K562 (cell line): ENCODE results near the gene RNPEP. TPM values are rescaled to one million over a fixed set of nuclear protein-coding genes. Genes with fewer than 3 reads are reported as not detected.
A peak's percentile ranks its signal among the peaks of the same experiment; 100 is the strongest.

Experiments
- CTBP1 ChIP-seq: fragments of 450-650 bp; IDR thresholded peaks from 2 replicates; pipeline ENCODE4 v1.6.1; 2016; ENCODE audit warnings: borderline replicate concordance
- ETV6 ChIP-seq, 3 experiments: fragments of 150-350 bp in 1 of 3; sonication (generic) in 1 of 3; formaldehyde crosslinking in 1 of 3; IDR thresholded peaks; 2 replicates each; pipeline versions ENCODE4 v1.6.1 to v1.8.0; 2014 to 2022; ENCODE audit warnings: borderline replicate concordance in 2 of 3, low read depth in 2 of 3, antibody characterized with exemption in 1 of 3, low read length in 1 of 3, mild to moderate bottlenecking in 1 of 3, missing genetic modification reagents in 1 of 3
- FOXP4 ChIP-seq: sonication (generic); formaldehyde crosslinking; IDR thresholded peaks from 2 replicates; pipeline ENCODE4 v1.8.0; 2022; ENCODE audit warnings: mild to moderate bottlenecking, missing genetic modification reagents, borderline replicate concordance
- GTF2E2 ChIP-seq: fragments of 200-800 bp; sonication (Bioruptor generic); IDR thresholded peaks from 2 replicates; pipeline ENCODE4 v1.6.1; 2016; ENCODE audit warnings: missing genetic modification characterization, missing compliant biosample characterization
- HIVEP1 ChIP-seq: fragments of 250-450 bp; sonication (Bioruptor Pico); IDR thresholded peaks from 2 replicates; pipeline ENCODE4 v1.4.0; 2020; ENCODE audit warnings: mild to moderate bottlenecking
- HMGN3 ChIP-seq: IDR thresholded peaks from 2 replicates; pipeline ENCODE4 v1.6.1; 2011; ENCODE audit warnings: borderline replicate concordance, low read depth, mild to moderate bottlenecking, mixed read lengths, low read length; ENCODE audit not compliant: insufficient read length; ENCODE audit errors: extremely low read depth
- MBD2 ChIP-seq: sonication (generic); IDR thresholded peaks from 2 replicates; pipeline ENCODE4 v1.6.1; 2016; ENCODE audit warnings: low read depth, borderline replicate concordance
- NUFIP1 ChIP-seq: fragments of 450-650 bp; IDR thresholded peaks from 2 replicates; pipeline ENCODE4 v1.6.1; 2018; ENCODE audit not compliant: partially characterized antibody
- OTX1 ChIP-seq: fragments of 450-650 bp; formaldehyde crosslinking; IDR thresholded peaks from 2 replicates; pipeline ENCODE4 v1.4.0; 2022; ENCODE audit warnings: mild to moderate bottlenecking
- SMARCA5 ChIP-seq: fragments of 450-650 bp; IDR thresholded peaks from 2 replicates; pipeline ENCODE4 v1.6.1; 2016
- SMARCB1 ChIP-seq: IDR thresholded peaks from 2 replicates; pipeline ENCODE4 v1.6.1; 2011; ENCODE audit warnings: improper control_type of control experiment, low read depth; ENCODE audit not compliant: insufficient read length
- TOE1 ChIP-seq, 2 experiments: fragments of 450-650 bp in 1 of 2; sonication (generic) in 1 of 2; formaldehyde crosslinking in 1 of 2; IDR thresholded peaks; 2 replicates each; pipeline versions ENCODE4 v1.7.1 to v1.8.0; 2016 to 2022; ENCODE audit warnings: borderline replicate concordance in 2 of 2, mild to moderate bottlenecking in 2 of 2, antibody characterized with exemption in 1 of 2, inconsistent platforms in 1 of 2, low read depth in 1 of 2, missing genetic modification reagents in 1 of 2, moderate library complexity in 1 of 2
- UBTF ChIP-seq, 2 experiments: IDR thresholded peaks; 2 replicates each; pipeline ENCODE4 v1.6.1; 2012; ENCODE audit warnings: improper control_type of control experiment in 2 of 2, low read depth in 2 of 2, low read length in 2 of 2, borderline replicate concordance in 1 of 2
- ZNF165 ChIP-seq: fragments of 250-450 bp; sonication (Bioruptor Pico); IDR thresholded peaks from 2 replicates; pipeline ENCODE4 v1.4.0; 2020; ENCODE audit warnings: borderline replicate concordance
- ZNF41 ChIP-seq: fragments of 250-450 bp; sonication (Bioruptor Pico); conservative IDR thresholded peaks from 2 replicates; pipeline ENCODE4 v1.4.0; 2020; ENCODE audit warnings: mild to moderate bottlenecking
- ZNF431 ChIP-seq: sonication (generic); formaldehyde crosslinking; IDR thresholded peaks from 2 replicates; pipeline ENCODE4 v1.8.0; 2022; ENCODE audit warnings: mild to moderate bottlenecking, missing genetic modification reagents
- polyA plus RNA-seq, 8 experiments: library from polyadenylated mRNA; depleted of rRNA in 4 of 8; stranded (reverse) in 5 of 8; unstranded in 3 of 8; fragments of >200 nt; fragmentation: Nextera tagmentation in 2 of 8; fragmentation: Illumina TruSeq in 1 of 8; extraction: Ambion mirVana in 2 of 8; extraction: Trizol in 1 of 8; gene quantifications; 2 replicates each; pipeline versions ENCODE4 v1.2.1 to v1.2.3, GENCODE V29; 2011 to 2014; ENCODE audit warnings: inconsistent platforms in 1 of 8, missing spikeins in 1 of 8
- total RNA-seq, 7 experiments: library from RNA; depleted of rRNA in 6 of 7; stranded (reverse); fragments of >200 nt in 6 of 7; fragmentation: Illumina TruSeq in 2 of 7; extraction: Trizol in 2 of 7; gene quantifications; 2 replicates each; pipeline versions ENCODE4 v1.2.1 to v1.2.3, GENCODE V29; 2011 to 2021; ENCODE audit warnings: low replicate concordance in 1 of 7
- TF ChIP-seq, protein P1 (sequence below): sonication (generic); formaldehyde crosslinking; IDR thresholded peaks from 2 replicates; pipeline ENCODE4 v1.8.1; 2023; ENCODE audit warnings: mild to moderate bottlenecking, missing genetic modification reagents
- TF ChIP-seq, protein P2 (sequence below): sonication (generic); formaldehyde crosslinking; IDR thresholded peaks from 2 replicates; pipeline ENCODE4 v1.9.0; 2022; ENCODE audit warnings: mild to moderate bottlenecking, missing genetic modification reagents

RNPEP gene
- total and polyA plus RNA-seq, 9 of the 15 experiments (the other 6 are each of a cell fraction or from before 2014, with no cell fraction given) = 27.5 to 131 (median 63.4) TPM

- TF ChIP-seq FOXP4 (CRISPR knock-in tag) (peak; percentile 78), CTBP1 (peak; percentile 95), NUFIP1 (peak; percentile 11), ETV6 (IDR thresholded peaks at IDR 0.05; ENCODE audit: borderline replicate concordance in 1 of 2, low read depth in 2 of 2, low read length in 1 of 2) (peak; percentile 74 to 89; a peak in 3 of 4 replicates), ETV6 (CRISPR knock-in tag; IDR thresholded peaks at IDR 0.05; ENCODE audit: borderline replicate concordance) (peak; percentile 67; the same call in 1 of the 2 replicates), OTX1 (CRISPR knock-in tag) (0 out of 2 replicates have a peak, but pooled peaks have one; percentile 70), SMARCA5 (peak; percentile 70; the same call in 1 of the 2 replicates), GTF2E2 (tag) (peak; percentile 80; the same call in 1 of the 2 replicates), HIVEP1 (0 out of 2 replicates have a peak, but pooled peaks have one; percentile 61), HMGN3 (peak; percentile 93), ZNF431 (CRISPR knock-in tag) (peak; percentile 90), MBD2 (peak; percentile 72; the same call in 1 of the 2 replicates), ZNF165 (peak; percentile 63; the same call in 1 of the 2 replicates), TOE1 (IDR thresholded peaks at IDR 0.05; ENCODE audit: borderline replicate concordance) (0 out of 2 replicates have a peak, but pooled peaks have one; percentile 63), TOE1 (CRISPR knock-in tag; IDR thresholded peaks at IDR 0.05; ENCODE audit: borderline replicate concordance, low read depth) (0 out of 2 replicates have a peak, but pooled peaks have one; percentile 34), ZNF41 (CRISPR knock-in tag) (no peak), SMARCB1 (peak; percentile 57), UBTF (IDR thresholded peaks at IDR 0.05; ENCODE audit: borderline replicate concordance in 1 of 2, low read depth in 2 of 2, low read length in 2 of 2) (peak; percentile 92 to 98)
- TF ChIP-seq, protein P1, sequence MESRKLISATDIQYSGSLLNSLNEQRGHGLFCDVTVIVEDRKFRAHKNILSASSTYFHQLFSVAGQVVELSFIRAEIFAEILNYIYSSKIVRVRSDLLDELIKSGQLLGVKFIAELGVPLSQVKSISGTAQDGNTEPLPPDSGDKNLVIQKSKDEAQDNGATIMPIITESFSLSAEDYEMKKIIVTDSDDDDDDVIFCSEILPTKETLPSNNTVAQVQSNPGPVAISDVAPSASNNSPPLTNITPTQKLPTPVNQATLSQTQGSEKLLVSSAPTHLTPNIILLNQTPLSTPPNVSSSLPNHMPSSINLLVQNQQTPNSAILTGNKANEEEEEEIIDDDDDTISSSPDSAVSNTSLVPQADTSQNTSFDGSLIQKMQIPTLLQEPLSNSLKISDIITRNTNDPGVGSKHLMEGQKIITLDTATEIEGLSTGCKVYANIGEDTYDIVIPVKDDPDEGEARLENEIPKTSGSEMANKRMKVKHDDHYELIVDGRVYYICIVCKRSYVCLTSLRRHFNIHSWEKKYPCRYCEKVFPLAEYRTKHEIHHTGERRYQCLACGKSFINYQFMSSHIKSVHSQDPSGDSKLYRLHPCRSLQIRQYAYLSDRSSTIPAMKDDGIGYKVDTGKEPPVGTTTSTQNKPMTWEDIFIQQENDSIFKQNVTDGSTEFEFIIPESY (CRISPR knock-in tag) = peak; percentile 74; the same call in 1 of the 2 replicates
- TF ChIP-seq, protein P2, sequence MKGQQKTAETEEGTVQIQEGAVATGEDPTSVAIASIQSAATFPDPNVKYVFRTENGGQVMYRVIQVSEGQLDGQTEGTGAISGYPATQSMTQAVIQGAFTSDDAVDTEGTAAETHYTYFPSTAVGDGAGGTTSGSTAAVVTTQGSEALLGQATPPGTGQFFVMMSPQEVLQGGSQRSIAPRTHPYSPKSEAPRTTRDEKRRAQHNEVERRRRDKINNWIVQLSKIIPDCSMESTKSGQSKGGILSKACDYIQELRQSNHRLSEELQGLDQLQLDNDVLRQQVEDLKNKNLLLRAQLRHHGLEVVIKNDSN (CRISPR knock-in tag) = 0 out of 2 replicates have a peak, but pooled peaks have one; percentile 7
These were observed at the start of gene RNPEP (continued) for GRCh38 chr1:201982623-201983379.
